CD4-positive, alpha-beta T cell treated with Interleukin-2 at 100 ng/mL for 4 hours (primary cell): ENCODE measurements around the gene CUL7.
"Not testable (repeated sequence)": the region's sequence is repeated elsewhere in the genome, so short reads cannot be mapped to it uniquely, and the experiment has no call there.

Experiments used
- DNase-seq: peaks from one replicate; pipeline ENCODE4 v3.0.0-alpha.2; 2020; ENCODE audit warnings: low spot score

Gene CUL7

DNA sequence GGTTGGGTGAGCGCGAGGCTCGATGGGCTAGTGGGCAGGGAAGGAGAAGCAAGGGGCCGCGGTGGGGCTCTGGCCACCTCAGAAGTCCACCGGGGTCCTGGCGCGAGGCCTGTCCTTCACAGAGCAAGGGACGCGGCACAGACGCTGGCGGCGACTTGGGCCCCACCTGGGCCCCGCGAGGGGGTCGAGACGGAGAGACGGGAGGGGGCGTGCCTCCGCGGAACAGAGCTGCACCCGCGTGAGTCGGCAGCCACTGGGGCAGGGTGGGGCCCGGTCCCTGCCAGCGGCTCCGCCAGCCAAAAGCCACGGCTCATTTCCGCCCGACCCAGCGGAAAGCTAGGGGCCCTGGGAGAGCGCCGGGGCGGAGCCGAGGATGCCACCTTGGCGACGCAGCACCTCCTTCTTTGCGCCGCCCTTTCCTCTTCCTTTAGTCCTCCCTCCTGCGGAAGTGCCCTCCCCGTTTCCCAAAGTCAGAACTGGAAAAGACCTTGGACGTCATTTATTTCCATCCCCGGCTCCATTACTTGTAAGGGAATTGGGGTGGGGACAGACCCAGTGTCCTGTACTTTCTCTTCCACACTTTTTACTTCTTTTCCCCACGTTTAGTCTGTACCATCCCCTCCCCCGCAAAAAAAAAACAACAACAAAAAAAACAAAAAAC lies at the start of gene CUL7:
Gene CUL7, minus strand, starts transcription at position 307 of the 661 bp plus-strand sequence. CDS start 1,063 bp downstream, outside the sequence.
- DNase-seq: peak; percentile 92

DNA sequence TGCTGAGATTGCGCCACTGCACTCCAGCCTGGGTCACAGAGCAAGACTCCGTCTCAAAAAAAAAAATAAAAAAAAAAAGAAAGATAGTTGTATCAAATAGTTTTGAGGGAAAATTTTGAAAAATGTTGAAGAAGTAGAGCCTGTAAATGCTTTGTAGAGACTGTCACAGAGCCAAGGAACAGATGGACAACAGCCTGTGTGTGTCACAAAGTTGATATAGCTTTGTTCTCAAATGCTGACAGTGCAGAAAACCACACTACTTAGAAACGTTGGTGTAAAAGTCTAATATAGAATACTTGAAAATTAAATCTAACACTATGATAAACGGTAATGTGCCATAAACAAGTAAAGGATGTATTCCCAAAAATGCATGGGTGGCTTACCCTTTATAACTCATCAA lies 47.8 kb upstream of the CUL7 start:
- DNase-seq: no peak

DNA sequence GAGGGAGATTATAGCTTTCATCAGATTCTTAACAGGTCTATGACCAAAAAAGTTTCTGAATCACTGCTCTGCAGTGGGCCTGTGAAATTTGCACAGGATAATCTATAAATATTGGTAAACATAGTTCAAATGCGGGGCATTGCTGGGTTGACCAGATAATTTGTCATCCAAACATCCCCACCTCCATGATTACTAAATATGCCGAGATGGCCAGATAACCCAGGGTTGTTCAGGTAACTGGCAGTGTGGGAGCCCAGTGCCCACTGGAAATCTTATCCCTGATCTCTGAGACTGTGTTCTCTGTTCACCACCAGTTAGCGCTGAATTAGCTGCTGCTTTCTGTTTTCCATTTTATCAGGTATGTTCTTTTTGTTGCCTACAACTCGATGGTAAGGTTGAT lies 43.9 kb upstream of the CUL7 start:
- no peak for DNase-seq

DNA sequence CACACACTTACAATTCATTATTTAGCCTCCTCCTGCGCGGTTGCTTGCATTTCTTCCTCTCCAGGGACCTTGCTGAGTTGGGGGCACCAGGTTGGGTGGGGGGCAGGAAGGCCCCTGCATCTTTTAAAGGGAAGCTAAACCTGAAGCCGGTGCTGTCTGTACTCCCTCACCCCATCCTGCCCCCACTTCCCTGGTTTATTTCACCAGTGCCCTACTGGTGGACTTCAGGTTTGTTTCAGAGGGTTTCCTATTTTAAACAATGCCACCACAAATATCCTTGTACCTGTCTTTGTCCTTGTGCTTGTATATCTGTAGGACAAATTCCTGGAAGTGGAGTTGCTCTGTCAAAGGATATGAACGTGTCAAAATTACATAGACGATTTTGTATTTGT lies 43.4 kb upstream of the CUL7 start:
- DNase-seq: no peak

DNA sequence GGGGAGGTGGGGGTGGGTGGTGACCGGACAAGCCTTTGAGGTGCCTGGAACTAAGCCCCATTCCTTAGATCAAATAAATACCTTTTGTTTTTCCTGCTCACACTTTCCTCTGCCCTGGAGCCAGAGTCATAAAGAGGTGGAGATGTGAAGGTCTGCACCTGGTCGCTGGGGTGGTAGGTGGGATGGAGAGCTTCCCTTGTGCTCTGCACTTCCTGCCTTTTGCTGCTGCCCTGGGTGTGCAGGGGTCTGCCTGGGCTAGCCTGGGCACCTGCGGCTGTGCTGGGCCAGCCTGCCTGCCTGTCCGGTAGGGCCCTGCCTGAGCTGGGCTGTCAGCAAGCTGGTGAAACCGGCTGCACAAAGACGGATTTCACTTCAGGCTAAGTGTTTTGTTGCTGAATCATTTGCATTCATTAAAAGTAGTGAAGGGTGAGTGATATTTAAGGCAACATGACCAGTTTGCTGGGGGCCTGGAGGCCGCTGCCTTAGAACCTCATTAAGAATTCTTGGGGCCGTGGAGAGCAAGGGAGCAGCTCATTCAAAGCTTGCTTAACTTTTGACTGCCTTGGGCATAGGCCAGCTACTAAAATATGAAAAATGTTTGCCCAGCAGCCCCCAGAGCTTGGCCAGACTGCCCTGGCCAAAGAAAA lies 42.9 kb upstream of the CUL7 start:
- DNase-seq: no peak

DNA sequence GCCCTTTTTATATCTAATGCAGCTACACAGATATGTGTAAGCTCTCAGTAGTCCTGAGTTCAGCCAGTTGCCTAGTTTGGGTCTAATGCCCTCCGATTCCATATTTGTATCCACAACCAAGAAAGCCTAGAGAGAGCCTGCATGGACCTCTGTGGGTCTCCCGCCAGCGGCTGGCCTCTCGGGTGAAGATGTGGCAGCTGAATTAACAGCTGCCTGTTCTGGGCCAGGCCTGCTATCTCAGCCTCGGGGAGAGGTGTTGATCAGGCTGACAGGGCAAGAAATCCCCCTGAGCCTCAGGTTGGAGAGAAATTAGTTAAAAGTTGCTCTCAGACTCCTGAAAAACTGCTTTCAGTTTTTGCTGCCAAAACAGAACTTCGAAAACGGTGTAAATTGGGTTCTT lies 42.3 kb upstream of the CUL7 start:
- no peak for DNase-seq

DNA sequence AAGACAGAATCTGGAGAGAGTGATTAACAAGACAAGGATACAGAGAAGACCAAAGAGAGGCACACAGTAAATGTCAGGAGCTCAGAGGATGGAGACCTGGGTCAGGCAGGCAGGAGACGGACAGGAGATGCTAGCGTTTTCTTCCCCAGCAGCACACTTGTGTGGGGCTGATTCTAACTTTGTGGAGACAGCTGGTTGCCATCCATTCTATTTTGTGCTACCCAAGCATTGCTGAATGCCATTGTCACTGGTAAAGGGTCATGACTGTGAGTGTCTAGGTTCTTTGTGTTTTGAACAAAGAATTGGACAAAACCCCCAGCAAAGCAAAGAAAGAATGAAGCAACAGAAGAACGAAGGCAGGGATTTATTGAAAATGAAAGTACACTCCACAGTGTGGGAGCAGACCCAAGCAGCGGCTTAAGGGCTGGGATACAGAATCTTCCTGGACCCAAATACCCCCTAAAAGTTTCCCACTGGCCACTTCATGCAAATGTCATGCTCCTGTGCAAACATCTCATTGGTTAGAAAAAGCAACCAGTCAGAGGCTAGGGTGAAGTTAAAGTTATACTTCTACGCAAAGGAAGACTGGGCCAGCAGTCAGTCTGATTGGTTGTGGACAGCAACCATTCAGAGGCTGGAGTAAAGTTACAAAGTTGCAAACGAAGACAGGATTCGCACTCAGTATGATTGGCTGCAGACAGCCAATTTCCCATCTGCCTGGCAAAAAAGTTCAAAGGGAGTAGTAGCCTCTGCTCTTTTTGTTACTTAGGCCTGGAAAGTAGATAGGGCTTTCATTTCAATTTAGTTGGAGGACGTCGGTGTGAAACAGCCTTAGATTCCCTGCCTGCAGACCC lies 40.0 kb upstream of the CUL7 start:
- no peak for DNase-seq

DNA sequence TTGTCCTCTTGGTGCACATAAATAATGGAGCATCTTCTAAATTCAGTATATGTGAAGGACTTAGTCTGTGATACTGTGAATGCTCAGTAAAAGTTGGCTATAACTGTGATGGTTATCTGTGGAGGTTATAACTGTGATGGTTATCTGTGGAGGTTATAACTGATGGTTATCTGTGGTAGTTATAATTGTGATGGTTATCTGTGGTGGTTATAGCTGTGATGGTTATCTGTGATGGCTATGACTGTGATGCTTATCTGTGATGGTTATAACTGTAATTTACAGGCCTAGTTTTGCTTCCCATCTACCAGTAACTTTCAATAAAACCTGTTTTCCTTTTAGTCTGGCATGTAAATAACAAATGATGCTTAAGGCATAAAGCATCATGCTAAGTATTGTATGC lies 39.0 kb upstream of the CUL7 start:
- no peak for DNase-seq

DNA sequence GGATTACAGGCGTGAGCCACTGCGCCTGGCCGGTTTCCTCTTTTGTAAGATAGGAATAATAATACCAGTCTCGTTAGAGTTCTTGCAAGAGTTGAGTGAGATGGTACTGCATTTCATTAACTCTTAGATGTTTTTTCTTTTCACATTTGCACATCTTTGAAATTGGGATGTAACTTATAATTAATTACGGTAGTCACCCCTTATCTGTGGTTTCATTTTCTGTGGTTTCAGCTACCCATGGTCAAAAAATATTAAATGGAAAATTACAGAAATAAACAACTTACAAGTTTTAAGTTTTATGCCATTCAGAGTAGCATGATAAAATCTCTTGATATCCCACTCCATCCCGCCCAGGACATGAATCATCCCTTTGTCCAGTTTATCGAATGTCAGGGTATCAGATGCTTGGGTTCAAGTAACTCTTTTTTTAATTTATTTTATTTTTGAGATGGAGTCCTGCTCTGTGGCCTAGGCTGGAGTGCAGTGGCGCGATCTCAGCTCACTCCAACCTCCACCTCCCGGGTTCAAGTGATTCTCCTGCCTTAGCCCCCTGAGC lies 37.9 kb upstream of the CUL7 start:
- no peak for DNase-seq

DNA sequence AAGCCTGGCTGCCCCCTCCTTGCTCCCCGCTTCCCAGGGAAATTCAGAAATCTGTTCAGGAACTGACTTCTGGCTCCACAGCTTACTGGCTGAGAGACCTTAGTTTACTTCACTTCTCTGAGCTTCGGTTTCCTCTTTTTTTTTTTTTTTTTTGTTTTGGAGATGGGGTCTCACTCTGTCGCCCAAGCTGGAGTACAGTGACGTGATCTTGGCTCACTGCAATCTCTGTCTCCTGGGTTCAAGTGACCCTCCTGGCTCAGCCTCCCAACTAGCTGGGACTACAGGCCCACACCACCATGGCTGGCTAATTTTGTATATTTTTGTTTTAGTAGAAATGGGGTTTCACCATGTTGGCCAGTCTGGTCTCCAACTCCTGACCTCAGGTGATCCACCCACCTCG lies 37.4 kb upstream of the CUL7 start:
- DNase-seq: no peak

DNA sequence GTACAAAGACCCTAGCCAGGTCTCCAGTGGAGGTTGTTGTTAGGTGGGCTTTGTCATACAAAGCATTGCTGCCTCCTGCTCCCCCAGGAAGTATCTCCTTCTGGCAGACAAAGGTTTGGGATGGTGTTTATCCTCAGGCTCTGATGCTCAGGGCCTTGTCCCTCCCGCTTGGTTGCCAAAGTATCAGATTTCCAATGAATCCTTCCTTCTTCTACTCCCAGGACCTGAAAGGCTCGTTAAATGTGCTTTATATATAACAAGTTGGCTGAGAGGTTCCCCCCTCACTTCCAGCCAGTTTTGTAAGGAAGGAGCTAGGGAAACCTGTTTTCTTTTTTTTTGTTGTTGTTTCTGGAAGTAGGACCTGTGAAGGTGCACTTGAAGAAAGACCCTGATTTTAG lies 36.9 kb upstream of the CUL7 start:
- DNase-seq: no peak

DNA sequence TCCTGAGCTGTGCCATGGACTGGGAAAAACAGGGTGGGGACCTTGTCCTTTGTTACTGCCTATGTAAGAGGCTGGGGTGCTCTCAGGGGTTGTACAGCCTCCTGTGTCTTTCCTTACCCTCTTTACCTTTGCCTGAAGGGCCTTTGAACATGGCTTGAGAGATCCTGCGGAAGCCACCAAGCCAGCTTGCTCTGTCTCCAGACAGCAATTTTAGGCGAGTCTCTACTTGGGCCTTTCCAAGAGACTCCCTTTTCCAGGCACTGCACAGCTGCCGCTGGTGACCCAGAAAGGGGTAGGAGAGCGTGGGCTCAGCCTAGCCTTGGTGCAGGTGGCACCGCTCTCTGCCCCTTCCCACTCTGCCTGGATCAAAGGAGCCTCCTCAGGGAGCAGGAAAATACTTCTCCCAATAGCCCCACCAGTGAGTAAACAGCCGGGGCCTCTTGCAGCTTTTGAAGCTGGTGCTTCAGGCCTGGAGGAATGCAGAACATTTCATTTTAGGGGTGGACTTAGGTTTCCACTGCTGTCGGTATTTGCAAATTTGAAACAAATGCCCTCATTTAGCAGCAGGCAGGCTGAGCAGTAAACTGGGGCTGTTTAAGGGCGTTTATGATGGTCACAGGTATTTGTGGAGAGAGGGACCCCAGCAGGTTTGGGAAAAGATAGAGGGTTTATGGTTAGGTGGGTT lies 36.4 kb upstream of the CUL7 start:
- DNase-seq: no peak

DNA sequence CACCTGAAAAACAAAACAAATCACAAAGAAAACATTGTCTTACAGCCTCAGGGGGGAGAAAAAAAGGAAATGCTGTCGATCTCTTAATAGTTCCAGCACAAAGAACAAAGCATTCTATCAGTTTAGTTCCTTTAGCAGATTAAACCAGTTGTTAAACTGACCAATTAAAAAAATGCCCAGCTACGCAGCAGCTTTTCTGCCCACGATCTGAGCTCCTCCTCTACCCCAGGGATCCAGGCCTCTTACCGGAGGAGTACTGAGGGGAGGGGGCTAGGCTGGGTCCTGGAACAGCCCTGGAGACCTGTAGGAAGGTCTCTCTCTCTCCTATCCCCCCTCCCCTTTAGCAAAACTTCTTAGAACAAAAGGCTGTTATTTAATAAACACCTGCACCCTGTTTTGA lies 35.8 kb upstream of the CUL7 start:
- DNase-seq: no peak

DNA sequence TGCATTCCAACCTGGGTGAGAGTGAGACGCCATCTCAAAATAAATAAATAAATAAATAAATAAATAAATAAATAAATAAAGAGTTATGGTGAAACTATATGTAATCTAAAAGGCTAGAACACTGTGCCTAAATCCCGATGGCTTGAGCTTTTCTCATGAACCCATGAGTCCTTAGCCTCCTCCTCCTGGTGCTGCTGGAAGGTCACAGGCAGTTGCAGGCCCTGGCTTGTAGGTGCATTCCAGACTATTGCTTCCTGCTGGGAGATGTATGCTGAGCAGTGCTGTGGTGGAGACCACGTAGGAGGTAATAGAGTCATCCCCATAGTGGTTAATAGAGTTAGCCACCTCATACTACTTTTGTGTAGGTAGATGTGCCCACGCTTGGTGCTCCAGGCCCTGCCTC lies 35.0 kb upstream of the CUL7 start:
- no peak for DNase-seq

DNA sequence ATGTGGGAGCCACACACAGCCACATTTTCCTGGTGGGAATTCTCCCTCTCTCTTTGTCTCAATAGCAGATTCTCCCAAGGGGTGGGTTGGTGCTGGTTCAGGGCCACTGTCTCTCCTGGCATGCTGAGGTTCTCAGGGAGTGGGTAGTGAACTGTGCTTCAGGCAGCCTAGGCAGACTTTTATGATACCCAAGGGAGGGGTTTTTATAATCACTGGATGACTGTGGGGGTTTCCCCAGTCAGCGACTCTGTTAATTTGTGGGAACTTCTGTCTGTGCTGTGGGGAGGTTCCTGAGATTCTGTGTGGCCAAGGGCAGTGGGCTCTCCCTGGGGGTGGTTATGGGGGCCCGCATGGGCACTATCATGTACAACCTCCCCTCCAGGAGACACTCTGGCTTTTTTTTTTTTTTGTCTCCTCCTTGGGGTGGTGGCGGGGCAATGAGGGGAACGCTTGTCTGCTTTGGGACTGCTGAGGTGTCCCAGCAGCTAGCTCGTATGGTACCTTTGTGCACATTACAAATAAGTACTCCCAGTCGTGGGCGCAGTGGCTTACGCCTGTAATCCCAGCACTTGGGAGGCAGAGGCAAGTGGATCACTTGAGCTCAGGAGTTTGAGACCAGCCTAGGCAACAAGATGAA lies 32.5 kb upstream of the CUL7 start:
- DNase-seq: no peak

DNA sequence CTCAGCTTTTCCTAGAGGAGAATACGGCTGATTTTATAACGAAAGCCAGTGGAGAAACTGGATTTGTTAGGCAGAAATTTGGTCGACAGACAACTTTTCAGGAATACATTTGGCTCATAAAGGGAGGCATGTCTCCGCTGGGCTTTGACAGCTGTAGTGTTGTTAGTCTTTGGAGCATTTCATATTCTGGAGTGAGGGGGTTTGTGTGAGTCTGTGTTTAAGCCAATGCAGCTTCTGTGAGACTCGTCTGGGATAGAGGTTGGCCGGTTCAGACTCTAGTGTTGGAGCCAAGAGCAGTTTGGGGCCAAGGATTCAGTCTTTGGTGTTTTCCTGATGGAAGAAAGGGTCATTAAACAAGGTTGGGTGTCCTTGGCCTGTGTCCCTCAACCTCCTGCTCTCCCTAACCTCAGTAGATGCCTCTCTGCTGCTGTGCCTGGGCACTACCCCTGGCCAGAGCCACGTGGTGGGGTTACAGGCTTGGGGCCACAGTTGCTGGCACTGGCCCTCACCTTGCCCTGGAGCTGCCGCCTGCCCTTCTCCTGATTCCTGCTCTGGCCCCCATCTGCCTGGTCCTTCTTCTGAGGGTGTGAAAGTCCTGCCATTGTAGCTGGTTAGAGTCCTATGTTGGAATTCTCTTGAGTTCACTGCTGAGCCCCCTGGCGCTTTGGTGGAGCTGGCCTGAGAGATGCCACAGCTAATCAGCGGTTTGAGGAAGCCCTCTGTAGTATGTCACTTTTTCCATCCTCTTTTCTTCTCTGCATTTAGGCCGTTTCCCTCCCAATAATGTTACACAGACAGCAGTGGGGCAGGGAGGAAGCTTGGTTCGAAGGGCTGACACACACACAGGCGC lies 29.4 kb upstream of the CUL7 start:
- no peak for DNase-seq

DNA sequence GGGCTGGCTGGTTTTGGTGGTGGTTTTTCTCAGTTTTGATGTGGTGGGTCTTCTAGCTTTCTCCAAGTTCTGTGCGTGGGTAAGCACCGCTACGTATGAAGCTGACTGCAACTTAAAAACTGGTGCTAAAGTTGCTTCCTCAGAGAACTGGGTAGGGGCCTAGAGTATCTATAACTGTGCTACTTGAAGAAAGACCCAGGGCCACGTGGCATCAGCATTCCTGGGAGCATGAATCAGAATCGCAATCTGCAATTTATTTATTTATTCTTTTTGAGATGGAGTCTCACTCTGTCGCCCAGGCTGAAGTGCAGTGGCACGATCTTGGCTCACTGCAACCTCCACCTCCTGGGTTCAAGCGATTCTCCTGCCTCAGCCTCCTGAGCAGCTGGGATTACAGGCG lies 28.3 kb upstream of the CUL7 start:
- not testable (repeated sequence) for DNase-seq

DNA sequence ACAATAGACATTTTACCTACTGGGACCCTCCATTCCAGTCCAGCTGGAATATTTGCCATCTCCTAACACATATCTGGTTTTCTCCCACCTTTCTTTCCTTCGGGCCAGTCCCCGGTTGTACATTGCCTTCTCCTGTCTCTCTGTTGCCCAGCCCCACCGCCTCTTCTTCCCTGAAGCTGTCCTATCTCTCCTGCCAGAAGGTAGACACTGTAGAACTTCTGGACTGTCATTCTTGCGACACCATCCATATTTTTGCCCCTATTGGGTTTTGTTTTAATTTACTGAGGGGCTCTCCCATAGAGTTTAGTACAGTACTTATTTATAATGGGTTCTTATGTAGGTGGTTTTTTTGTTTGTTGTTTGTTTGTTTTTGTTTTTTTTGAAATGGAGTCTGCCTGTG lies 27.4 kb upstream of the CUL7 start:
- no peak for DNase-seq

DNA sequence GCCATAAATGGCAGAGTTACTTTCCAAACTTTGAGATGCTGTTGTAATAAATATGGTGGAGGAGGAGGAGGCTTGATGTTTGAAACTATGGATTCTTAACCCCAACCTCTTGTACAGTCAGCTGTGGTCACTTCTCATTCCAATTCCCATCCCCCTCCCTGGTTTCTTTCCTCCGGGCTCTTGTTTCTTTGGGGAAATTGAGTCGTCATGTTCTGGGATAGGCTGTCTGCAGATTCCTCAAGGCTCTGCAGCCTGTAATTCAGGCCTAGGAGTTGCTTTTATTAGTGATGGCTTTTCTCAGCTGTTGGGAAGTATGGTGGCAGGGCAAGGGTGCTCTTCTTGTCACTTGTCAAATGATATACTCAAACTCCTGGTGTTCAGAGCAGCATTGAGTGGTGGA lies 25.0 kb upstream of the CUL7 start:
- DNase-seq: no peak

DNA sequence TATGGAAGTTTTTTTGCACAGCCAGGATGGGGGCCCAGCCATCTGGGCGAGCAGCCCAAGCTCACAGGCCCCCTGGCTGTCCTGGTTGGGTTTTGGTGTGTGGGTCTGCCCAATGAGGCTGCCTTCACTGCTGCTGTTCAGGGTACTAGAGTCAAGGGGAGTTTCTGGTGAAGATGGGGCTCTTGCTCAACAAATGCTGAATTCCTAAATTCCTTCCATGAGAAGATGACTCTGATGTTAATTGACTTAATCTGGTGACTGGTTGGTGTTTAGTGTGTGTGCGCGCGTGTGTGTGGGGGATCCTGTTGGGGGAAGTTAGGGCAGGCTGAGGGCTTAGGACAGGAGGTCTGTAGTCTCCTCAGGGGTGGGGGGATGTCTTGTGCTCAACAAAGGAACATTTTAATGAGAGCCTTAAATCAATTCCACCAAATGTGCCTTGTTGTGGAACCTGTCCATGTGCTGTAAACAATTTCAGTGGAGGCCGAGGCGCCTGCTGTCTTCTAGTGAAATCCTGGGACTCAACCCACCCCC lies 24.4 kb upstream of the CUL7 start:
- DNase-seq: no peak
